Activated CD4-positive, alpha-beta T cell treated with anti-CD3 and anti-CD28 coated beads, Interleukin-10, Interleukin-2, amounts not matched to agents 100 ng/mL and 50 ng/mL, durations not matched to agents 16 hours and 8 hours (primary cell): Measurements from ENCODE around the gene S100P.
A peak's percentile ranks its signal among the peaks of the same experiment; 100 is the strongest.

Source experiments
- DNase-seq: peaks from one replicate; pipeline ENCODE4 v3.0.0-alpha.2; 2020

S100P gene

GRCh38 chr4:6673660-6674499 lies 19.8 kb upstream of the S100P start:
- peak; percentile 96 for DNase-seq

- DNase-seq: peak; percentile 81
Measured at GRCh38 chr4:6674500-6675149, 19.1 kb upstream of the S100P start.

DNA sequence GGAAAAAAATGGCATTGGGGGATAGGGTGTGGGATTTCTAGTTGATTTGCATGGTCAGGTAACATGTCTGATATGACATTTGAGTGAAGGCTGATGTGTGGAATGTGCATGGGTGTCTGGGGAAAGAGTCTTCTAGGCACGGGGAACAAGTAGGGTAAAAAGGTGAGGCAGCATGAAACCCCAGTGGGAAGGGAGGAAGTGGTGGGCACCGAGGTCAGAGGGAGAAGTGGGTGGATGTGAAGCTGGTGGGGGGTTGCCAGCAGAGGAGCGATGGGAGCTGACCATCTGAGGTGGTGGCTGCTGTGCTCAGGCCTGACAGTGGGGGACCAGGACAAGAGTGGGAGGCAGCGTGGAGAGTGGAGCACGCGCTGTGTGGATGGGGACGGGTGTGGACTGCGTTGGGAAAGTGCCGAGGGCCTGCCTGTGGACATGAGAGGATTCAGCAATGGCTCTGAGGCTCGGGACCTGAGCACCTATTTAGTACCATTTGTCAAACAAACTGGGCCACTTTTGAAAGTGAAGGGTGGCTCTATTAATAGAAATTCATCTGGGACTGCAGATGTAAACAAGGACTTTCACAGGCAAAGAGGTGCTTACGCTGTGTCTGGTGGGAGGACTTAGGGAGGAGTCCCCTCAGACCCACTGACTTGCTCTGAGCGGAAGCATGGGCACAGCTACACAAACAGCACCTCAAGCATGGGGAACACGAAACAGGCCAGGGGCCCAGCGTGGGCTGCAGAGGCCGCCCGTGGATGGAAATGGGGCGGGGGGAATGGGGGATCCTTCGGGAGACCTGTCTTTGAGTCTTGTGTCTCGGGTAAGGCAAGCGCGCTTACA lies 16.7 kb upstream of the S100P start:
- no peak for DNase-seq

GRCh38 chr4:6680372-6681034 lies 13.2 kb upstream of the S100P start:
- DNase-seq: no peak

- no peak for DNase-seq
Measured at GRCh38 chr4:6681191-6681590, 12.5 kb upstream of the S100P start.

- DNase-seq: no peak
Measured at GRCh38 chr4:6682862-6683590, 10.7 kb upstream of the S100P start.

DNA sequence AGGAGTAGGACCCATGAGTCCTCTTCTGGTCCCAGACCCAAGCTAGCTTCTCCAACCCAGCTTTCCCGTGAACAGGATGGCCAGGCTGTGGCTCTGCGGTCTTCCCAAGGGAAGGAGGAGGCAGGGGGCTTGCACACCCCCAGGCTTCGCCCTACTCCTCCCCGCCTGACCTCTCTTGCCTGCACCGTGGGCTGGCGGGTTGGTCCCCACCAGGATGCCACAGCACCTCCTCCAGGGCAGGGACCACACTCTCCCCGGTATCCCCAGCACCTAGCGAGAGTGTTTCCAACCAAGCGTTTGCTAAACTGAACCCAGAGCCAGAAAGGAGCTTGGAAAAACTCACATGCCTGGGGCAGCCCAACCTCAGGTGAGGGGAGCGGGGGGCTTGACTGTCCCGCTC lies 9.0 kb upstream of the S100P start:
- DNase-seq: no peak

GRCh38 chr4:6686104-6686787 lies 7.4 kb upstream of the S100P start:
- DNase-seq: no peak

DNA sequence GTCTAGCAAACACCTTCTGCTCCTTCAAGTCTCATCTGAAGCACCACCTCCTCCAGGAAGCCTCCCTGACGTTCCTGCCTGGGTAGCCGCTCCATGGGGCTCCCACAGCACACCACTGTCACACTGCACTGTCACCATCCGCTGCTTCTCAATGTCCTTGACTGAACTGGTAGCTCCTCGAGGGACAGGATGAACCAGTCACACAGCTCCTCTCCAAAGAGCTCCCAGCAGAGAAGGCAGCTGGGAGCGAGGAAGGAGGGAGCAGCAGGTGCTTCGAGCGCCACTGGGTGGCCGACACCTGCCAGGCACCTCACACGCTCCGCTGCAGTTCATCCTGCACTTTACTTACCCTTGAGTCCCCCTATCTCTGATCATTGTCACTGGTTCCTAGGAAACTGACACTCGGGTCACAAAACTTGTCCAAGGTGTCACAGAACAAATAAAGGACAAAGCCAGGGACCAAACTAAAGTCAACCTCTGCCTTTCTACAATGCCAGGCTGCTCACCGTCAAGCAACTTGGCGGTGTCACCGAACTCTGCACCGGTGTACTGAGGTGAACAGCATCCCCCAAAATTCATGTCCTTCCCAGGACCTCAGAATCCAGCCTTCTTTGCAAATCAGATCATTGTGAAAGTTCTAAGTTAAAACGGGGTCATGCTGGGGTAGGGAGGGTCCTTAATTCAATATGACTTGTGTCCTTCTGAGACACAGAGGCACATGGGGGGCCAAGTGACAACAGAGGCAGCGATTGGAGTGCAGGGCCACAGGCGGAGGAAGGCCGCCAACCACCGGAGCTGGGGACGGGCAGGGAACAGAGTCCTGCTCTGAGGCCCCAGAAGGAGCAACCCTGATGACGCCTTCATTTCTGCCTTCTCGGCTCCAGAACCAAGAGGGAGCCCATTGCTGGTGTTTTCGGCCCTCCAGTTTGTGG lies 5.5 kb upstream of the S100P start:
- DNase-seq: no peak

GRCh38 chr4:6688879-6689505 lies 4.7 kb upstream of the S100P start:
- DNase-seq: peak; percentile 92

- peak; percentile 26 for DNase-seq
Measured at GRCh38 chr4:6689506-6689960, 4.1 kb upstream of the S100P start.

DNA sequence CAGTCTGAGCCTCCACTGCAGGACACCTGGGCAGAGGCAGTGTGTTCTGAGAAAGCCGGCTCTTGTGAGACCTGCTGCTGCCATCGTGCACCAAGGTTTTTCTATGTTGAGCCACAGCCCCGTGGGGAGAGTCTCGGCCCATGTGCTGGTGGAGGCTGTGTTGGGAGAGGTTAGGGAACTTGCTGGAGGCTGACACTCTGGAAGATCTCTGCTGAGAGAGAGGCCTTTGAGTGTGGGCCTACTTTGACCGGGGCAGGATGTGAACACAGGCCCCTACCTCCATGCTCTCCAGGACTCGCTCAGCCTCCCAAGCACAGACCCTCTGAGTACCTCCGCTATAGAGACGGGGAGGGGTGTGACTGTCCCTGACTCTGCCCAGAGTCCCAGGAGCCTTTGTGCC lies 1.3 kb upstream of the S100P start:
- DNase-seq: no peak

DNA sequence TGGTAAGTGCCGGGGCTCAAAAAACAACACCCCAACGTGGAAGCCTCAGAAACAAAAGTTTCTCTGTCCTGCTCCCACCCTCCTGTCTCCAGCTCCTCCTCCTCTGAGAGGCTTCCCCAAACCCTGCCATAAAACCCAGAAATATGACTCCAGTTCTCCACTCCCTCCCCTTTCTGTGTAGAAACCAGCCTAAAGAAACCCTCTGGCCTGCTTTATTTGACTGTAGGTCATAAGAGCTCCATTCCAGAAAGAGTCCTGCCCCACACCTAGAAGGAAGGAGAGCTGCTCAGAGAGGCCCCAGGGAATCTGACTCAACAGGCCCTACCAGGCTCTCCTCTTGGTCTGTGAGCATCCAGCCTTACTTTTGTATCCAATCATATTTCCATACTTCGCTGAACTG lies 872 bp upstream of the S100P start:
- DNase-seq: no peak

DNA sequence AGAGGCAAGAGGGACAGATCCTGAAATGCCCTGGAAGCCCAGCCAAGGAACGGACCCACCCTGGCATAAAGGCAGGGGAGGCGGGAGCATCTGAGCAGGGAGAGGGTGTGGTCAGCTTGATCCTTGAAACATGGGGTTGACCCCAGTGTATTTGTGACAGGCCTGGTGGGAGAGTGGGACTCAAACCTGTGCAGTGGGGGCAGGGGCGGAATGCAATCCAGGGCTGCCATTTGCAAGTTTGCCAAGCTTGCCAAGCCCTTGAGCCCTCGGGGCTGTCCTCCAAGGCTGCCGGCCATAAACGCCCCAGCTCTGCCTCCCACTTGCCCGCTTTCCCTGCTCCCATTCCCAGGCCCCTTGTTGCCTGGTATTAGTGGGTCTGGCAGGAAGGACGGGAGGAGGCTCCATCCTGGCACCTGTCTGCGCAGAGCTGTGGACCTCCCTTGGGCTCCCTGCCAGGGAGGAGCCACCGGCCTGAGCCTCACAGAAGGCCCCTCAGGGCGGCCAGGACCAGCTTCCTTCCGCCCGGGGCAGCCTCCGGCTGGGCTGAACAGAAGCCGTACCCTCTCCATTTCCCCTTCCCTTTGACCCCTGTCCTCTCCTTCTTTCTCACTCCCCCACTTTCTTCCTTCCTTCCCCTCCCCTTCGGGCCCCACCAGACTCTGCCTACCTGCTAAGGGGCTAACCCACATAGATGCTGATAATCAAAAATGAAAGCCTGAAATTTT lies 661 bp downstream of the S100P start:
- peak; percentile 62 for DNase-seq

DNA sequence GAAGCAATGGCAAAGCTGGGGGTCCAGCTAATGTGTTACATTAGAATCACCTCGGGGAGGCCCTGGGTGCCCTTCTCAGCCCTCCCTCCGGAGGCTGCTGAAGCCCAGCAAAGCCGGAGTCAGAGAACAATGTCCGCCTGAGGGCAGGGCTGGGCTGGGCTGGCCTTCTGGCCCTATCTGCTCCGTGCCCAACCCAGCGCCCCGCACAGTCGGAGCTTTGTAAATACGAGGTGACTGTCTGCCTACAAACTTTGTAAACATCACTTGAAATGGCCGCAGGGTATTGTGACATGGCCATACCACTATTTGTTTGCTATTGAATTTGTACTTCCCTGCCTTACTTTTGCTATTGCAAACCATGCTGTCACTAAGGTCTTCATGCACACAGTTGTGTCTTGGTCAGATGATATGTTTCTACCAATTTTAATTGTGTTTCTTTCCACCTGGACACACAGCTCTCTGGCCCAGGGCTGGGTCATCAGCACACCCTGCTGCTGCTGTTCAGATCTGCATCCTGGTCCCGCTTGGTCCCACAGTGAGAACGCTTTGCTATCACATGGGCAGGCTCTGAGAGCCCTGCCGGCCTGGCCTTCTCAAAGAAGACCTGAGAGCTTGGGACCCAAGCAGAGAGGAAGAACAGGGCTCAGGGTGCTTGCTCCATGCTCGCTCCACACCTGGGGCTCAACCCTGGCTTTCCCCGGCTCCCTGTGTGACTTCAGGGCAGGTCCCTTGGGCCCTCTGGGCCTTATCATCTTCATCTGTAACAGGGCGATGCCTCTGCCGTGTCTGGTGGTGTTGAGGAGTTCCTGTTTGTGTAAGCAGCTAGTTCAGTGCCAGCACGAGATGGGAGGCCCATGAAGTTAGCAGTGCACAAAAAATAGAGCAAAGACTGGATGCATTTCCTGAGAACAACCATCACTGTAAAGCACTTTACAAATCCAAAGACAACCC lies 2.3 kb downstream of the S100P start:
- DNase-seq: peak; percentile 84

DNA sequence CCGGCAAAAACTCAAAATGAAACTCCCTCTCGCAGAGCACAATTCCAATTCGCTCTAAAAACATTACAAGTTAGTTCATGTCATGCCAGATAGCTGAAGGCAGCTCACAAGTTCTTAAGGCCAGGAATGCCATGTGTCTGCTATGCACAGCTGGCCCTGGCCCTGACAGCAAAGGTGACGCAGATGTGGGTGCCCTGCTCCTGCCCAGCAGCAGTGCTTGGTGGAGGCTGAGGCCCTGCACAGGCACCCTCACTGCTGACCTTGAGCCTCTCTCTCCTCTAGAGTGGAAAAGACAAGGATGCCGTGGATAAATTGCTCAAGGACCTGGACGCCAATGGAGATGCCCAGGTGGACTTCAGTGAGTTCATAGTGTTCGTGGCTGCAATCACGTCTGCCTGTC lies 2.9 kb downstream of the S100P start:
- DNase-seq: no peak

DNA sequence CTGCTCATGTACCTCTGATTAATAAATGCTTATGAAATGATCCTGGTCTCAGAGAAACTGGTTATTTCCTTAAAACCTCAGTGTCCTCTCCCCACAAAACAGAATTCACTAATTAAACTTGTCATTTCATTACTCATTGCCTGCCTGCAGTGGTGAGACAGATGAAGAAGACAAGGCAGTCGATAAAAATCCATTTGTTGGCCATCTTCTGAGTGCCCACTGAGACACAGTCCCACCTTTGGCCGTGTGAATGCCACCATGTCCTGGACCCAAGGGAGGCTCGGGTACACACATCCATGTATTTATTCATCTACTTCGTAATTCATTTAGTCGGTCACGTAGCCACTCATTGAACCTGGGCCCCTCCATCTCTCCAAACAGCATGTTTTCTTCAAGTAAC lies 3.5 kb downstream of the S100P start:
- no peak for DNase-seq

DNA sequence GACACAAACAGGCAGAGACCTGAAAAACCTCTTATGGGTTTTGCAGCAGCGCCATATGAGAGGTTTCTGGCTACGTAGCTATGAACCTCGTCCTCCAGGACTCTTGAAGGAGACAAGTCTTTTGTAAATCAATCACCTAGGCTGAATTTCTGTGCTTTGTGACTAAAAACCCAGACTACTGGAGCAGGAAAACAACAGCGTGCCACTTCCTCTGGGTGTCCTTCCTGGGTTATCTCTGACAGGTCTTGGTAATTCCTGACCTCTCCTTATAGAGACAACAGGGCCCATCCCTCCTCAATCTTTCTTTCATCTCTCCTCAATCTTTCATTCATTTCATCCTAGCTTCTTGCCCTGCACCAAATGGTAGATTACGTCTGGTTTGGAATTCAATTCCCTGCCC lies 5.7 kb downstream of the S100P start:
- no peak for DNase-seq
